GM23338 (cell line): ENCODE measurements around the gene DYNLL2. TPM values are rescaled to one million over a fixed set of nuclear protein-coding genes. Genes with fewer than 3 reads are reported as not detected.

Experiments used
- ATAC-seq: fragments of 200-7000 bp; cut with Tn5 transposase; 3 replicates; pipeline ENCODE4 v1.9.1; 2020
- DNase-seq: peaks from one replicate; pipeline ENCODE4 v3.0.0-alpha.2; 2015; ENCODE audit warnings: low spot score
- H2AFZ ChIP-seq: fragments of 200-600 bp; sonication (generic); 2 replicates; pipeline ENCODE4 v1.8.0; 2016; ENCODE audit warnings: antibody characterized with exemption, mild to moderate bottlenecking, moderate library complexity
- H3F3A ChIP-seq: fragments of 200-600 bp; sonication (generic); replicated peaks from 2 replicates; pipeline ENCODE4 v1.8.0; 2017; ENCODE audit warnings: antibody characterized with exemption, mixed run types, low read depth
- H3K27ac ChIP-seq: fragments of 200-600 bp; sonication (generic); 2 replicates; pipeline ENCODE4 v1.6.1; 2016; ENCODE audit warnings: low read depth
- H3K27me3 ChIP-seq: fragments of 200-600 bp; sonication (generic); 2 replicates; pipeline ENCODE4 v1.8.0; 2016; ENCODE audit warnings: mild to moderate bottlenecking, mixed run types, moderate library complexity; ENCODE audit not compliant: insufficient read depth
- H3K36me3 ChIP-seq: fragments of 200-600 bp; sonication (generic); 2 replicates; pipeline ENCODE4 v1.8.0; 2016; ENCODE audit warnings: mild to moderate bottlenecking; ENCODE audit not compliant: insufficient read depth
- H3K4me1 ChIP-seq: fragments of 200-600 bp; sonication (generic); 2 replicates; pipeline ENCODE4 v1.8.0; 2016; ENCODE audit warnings: mild to moderate bottlenecking, moderate library complexity; ENCODE audit not compliant: insufficient read depth
- H3K4me2 ChIP-seq: fragments of 200-600 bp; sonication (generic); 2 replicates; pipeline ENCODE4 v1.7.1; 2017; ENCODE audit warnings: mixed run types
- H3K4me3 ChIP-seq: fragments of 200-600 bp; sonication (generic); 2 replicates; pipeline ENCODE4 v1.6.1; 2016; ENCODE audit warnings: mixed run types
- H3K79me2 ChIP-seq: fragments of 200-600 bp; sonication (generic); replicated peaks from 2 replicates; pipeline ENCODE4 v1.8.0; 2017; ENCODE audit warnings: mild to moderate bottlenecking; ENCODE audit not compliant: insufficient read depth
- H3K9me2 ChIP-seq: fragments of 200-600 bp; sonication (generic); 2 replicates; pipeline ENCODE4 v1.8.0; 2017; ENCODE audit not compliant: insufficient read depth
- H4K20me1 ChIP-seq: fragments of 200-600 bp; sonication (generic); replicated peaks from 2 replicates; pipeline ENCODE4 v1.8.0; 2017; ENCODE audit warnings: mild to moderate bottlenecking; ENCODE audit not compliant: insufficient read depth
- H3K27ac Mint-ChIP-seq: 2 replicates; pipeline ENCODE4 v1.8.0; 2020; ENCODE audit warnings: inconsistent platforms, mild to moderate bottlenecking, moderate library complexity, mixed read lengths
- H3K27me3 Mint-ChIP-seq: 3 replicates; pipeline ENCODE4 v1.8.0; 2022; ENCODE audit warnings: low read depth, mild to moderate bottlenecking, moderate library complexity, mixed read lengths, inconsistent platforms; ENCODE audit not compliant: insufficient read depth, poor library complexity
- H3K36me3 Mint-ChIP-seq: 3 replicates; pipeline ENCODE4 v1.8.0; 2021; ENCODE audit warnings: low read depth, mild to moderate bottlenecking, inconsistent platforms, moderate library complexity, mixed read lengths
- H3K4me1 Mint-ChIP-seq: 3 replicates; pipeline ENCODE4 v1.8.0; 2020; ENCODE audit warnings: mild to moderate bottlenecking, inconsistent platforms, mixed read lengths
- H3K4me3 Mint-ChIP-seq: 3 replicates; pipeline ENCODE4 v1.8.0; 2021; ENCODE audit warnings: moderate library complexity, mild to moderate bottlenecking, inconsistent platforms, mixed read lengths
- H3K9me3 Mint-ChIP-seq: 3 replicates; pipeline ENCODE4 v1.8.0; 2020; ENCODE audit warnings: moderate library complexity, mild to moderate bottlenecking, inconsistent platforms, mixed read lengths
- CREB1 ChIP-seq: fragments of 250-450 bp; sonication (Bioruptor Pico); IDR thresholded peaks from 2 replicates; pipeline ENCODE4 v1.5.0; 2020; ENCODE audit warnings: low read depth, mild to moderate bottlenecking, moderate library complexity
- ETS1 ChIP-seq: IDR thresholded peaks from 2 replicates; pipeline ENCODE4 v1.6.1; 2016; ENCODE audit warnings: antibody characterized with exemption
- EZH2 ChIP-seq: fragments of 200-600 bp; sonication (generic); IDR thresholded peaks from one replicate; pipeline ENCODE4 v1.8.0; 2017; ENCODE audit warnings: antibody characterized with exemption, mild to moderate bottlenecking, low read depth; ENCODE audit not compliant: unreplicated experiment
- EZH2phosphoT487 ChIP-seq: fragments of 200-600 bp; sonication (generic); IDR thresholded peaks from one replicate; pipeline ENCODE4 v1.8.1; 2018; ENCODE audit warnings: antibody characterized with exemption; ENCODE audit not compliant: unreplicated experiment
- JUNB ChIP-seq: IDR thresholded peaks from one replicate; pipeline ENCODE4 v1.6.1; 2016; ENCODE audit warnings: antibody characterized with exemption; ENCODE audit not compliant: unreplicated experiment
- POLR2AphosphoS5 ChIP-seq: IDR thresholded peaks from 2 replicates; pipeline ENCODE4 v1.6.1; 2016; ENCODE audit warnings: antibody characterized with exemption, low read depth
- STAT1 ChIP-seq: IDR thresholded peaks from one replicate; pipeline ENCODE4 v1.6.1; 2016; ENCODE audit warnings: antibody characterized with exemption; ENCODE audit not compliant: unreplicated experiment
- ZNF114 ChIP-seq: fragments of 250-450 bp; sonication (Bioruptor Pico); IDR thresholded peaks from 2 replicates; pipeline ENCODE4 v1.5.0; 2020; ENCODE audit warnings: mild to moderate bottlenecking, moderate library complexity
- ZNF331 ChIP-seq: fragments of 250-450 bp; sonication (Bioruptor Pico); IDR thresholded peaks from 2 replicates; pipeline ENCODE4 v1.5.0; 2020; ENCODE audit warnings: low read depth, mild to moderate bottlenecking, moderate library complexity
- polyA plus RNA-seq: library from polyadenylated mRNA; unstranded; fragments of >200 nt; fragmentation: Nextera tagmentation; extraction: Ambion mirVana; gene quantifications from 2 replicates; pipeline ENCODE4 v1.2.1, GENCODE V29; 2016
- total RNA-seq: library from RNA; depleted of rRNA; stranded (reverse); fragments of >200 nt; shearing (Covaris generic); gene quantifications from 2 replicates; pipeline ENCODE4 v1.2.3, GENCODE V29; 2014
- TF ChIP-seq, protein P1 (sequence below), 2 experiments: fragments of 200-600 bp in 1 of 2; sonication (generic) in 1 of 2; conservative IDR thresholded peaks; 2 replicates each; pipeline versions ENCODE4 v1.5.1 to v1.6.1; 2016 to 2017; ENCODE audit warnings: antibody characterized with exemption in 2 of 2, low read depth in 2 of 2, mild to moderate bottlenecking in 2 of 2, moderate library complexity in 1 of 2
- TF ChIP-seq, protein P2 (sequence below): IDR thresholded peaks from one replicate; pipeline ENCODE4 v1.6.1; 2018; ENCODE audit warnings: antibody characterized with exemption; ENCODE audit not compliant: unreplicated experiment

The DYNLL2 gene
- total and polyA plus RNA-seq, 2 experiments from 2014 or later, result 5.1 to 30.0 TPM

GRCh38 chr17:58052407-58052806 lies 30.8 kb upstream of the DYNLL2 start:
- Mint-ChIP-seq H3K4me3 (no peak overlapping the region), H3K4me1 (peaks cover 3% of the 10 kb centered on the region; the same call in 2 of the 3 replicates), H3K9me3 (no peaks in the 10 kb centered on the region), H3K27ac (no peak overlapping the region), H3K36me3 (no peaks in the 10 kb centered on the region), H3K27me3 (no peaks in the 10 kb centered on the region)
- no peak overlapping the region for H2AFZ ChIP-seq
- DNase-seq (no peak), ATAC-seq (no peak)
- H3K4me2 ChIP-seq, result no peak overlapping the region
- TF ChIP-seq ZNF331 (CRISPR knock-in tag) (no peak), STAT1 (no peak)
- H4K20me1 ChIP-seq, result no peaks in the 10 kb centered on the region
- no peaks in the 10 kb centered on the region for H3K79me2 ChIP-seq
- no peak overlapping the region for H3K27ac ChIP-seq
- H3K9me2 ChIP-seq, result no peaks in the 10 kb centered on the region
- H3K4me1 ChIP-seq, result 0 out of 2 replicates have a peak, but pooled peaks cover under 1% of the 10 kb centered on the region
- H3K4me3 ChIP-seq, result no peak overlapping the region
- H3K27me3 ChIP-seq, result no peaks in the 10 kb centered on the region
- 0 out of 2 replicates have a peak, but pooled peaks cover 3% of the 10 kb centered on the region for H3F3A ChIP-seq
- no peaks in the 10 kb centered on the region for H3K36me3 ChIP-seq

DNA sequence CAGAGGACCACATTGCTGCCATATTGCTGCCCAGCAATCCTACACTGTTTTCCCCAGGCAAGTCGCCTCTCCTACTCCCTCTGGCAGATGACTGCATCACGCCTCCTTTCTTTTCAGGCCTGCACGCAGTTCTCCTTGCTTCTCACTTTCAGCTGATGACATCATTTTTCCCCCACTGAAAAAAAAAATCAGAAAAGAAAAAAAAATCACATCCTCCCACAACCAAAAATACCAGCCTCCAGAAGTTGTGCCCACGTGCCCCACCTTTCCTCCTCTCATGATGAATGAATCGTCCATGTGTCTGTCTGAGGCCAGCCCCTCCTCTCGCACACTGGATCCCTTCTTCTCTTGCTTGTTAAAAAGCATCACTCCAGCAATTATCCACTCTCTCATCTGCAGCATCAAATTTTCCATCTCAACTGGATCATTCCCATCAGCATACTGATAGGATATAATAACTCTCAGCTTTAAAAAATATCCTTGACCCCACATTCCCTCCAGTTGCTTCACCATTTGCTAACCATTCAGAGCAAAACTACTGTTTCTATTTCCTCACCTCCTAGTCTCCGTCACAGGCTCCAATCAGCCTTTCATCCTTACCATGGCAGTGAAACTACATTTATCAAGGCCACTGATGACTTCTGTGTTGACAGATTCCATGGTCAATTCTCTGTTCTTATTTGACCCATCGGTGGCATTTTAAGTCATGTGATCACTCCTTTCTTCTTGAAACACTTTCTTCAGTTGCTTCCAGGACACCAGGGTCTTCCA lies 30.1 kb upstream of the DYNLL2 start:
- H3K4me2 ChIP-seq, result no peak overlapping the region
- H3K4me1 ChIP-seq, result no peaks in the 10 kb centered on the region
- H3K27me3 ChIP-seq, result no peaks in the 10 kb centered on the region
- Mint-ChIP-seq H3K27ac (no peak overlapping the region), H3K9me3 (no peaks in the 10 kb centered on the region), H3K27me3 (no peaks in the 10 kb centered on the region), H3K36me3 (no peaks in the 10 kb centered on the region), H3K4me1 (no peaks in the 10 kb centered on the region), H3K4me3 (no peak overlapping the region)
- DNase-seq, result no peak
- ATAC-seq, result no peak
- H3K27ac ChIP-seq, result no peak overlapping the region
- H3K4me3 ChIP-seq, result no peak overlapping the region
- H3K9me2 ChIP-seq, result no peaks in the 10 kb centered on the region
- H3K79me2 ChIP-seq, result no peaks in the 10 kb centered on the region
- no peaks in the 10 kb centered on the region for H4K20me1 ChIP-seq
- H3F3A ChIP-seq, result no peaks in the 10 kb centered on the region
- no peaks in the 10 kb centered on the region for H3K36me3 ChIP-seq
- peak overlapping the region; percentile 43; the same call in 1 of the 2 replicates for H2AFZ ChIP-seq
- TF ChIP-seq, protein P1, sequence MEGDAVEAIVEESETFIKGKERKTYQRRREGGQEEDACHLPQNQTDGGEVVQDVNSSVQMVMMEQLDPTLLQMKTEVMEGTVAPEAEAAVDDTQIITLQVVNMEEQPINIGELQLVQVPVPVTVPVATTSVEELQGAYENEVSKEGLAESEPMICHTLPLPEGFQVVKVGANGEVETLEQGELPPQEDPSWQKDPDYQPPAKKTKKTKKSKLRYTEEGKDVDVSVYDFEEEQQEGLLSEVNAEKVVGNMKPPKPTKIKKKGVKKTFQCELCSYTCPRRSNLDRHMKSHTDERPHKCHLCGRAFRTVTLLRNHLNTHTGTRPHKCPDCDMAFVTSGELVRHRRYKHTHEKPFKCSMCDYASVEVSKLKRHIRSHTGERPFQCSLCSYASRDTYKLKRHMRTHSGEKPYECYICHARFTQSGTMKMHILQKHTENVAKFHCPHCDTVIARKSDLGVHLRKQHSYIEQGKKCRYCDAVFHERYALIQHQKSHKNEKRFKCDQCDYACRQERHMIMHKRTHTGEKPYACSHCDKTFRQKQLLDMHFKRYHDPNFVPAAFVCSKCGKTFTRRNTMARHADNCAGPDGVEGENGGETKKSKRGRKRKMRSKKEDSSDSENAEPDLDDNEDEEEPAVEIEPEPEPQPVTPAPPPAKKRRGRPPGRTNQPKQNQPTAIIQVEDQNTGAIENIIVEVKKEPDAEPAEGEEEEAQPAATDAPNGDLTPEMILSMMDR (conservative IDR thresholded peaks at IDR 0.05; ENCODE audit: low read depth in 2 of 2), result no peak
- no peak for TF ChIP-seq ZNF331 (CRISPR knock-in tag)
- no peak for TF ChIP-seq JUNB
- no peak for TF ChIP-seq EZH2phosphoT487
- TF ChIP-seq ETS1, result no peak
- no peak for TF ChIP-seq POLR2AphosphoS5
- no peak for TF ChIP-seq CREB1 (CRISPR knock-in tag)
- no peak for TF ChIP-seq ZNF114 (CRISPR knock-in tag)
- TF ChIP-seq, protein P2, sequence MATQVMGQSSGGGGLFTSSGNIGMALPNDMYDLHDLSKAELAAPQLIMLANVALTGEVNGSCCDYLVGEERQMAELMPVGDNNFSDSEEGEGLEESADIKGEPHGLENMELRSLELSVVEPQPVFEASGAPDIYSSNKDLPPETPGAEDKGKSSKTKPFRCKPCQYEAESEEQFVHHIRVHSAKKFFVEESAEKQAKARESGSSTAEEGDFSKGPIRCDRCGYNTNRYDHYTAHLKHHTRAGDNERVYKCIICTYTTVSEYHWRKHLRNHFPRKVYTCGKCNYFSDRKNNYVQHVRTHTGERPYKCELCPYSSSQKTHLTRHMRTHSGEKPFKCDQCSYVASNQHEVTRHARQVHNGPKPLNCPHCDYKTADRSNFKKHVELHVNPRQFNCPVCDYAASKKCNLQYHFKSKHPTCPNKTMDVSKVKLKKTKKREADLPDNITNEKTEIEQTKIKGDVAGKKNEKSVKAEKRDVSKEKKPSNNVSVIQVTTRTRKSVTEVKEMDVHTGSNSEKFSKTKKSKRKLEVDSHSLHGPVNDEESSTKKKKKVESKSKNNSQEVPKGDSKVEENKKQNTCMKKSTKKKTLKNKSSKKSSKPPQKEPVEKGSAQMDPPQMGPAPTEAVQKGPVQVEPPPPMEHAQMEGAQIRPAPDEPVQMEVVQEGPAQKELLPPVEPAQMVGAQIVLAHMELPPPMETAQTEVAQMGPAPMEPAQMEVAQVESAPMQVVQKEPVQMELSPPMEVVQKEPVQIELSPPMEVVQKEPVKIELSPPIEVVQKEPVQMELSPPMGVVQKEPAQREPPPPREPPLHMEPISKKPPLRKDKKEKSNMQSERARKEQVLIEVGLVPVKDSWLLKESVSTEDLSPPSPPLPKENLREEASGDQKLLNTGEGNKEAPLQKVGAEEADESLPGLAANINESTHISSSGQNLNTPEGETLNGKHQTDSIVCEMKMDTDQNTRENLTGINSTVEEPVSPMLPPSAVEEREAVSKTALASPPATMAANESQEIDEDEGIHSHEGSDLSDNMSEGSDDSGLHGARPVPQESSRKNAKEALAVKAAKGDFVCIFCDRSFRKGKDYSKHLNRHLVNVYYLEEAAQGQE, result no peak
- no peak for TF ChIP-seq EZH2
